ENCODE results near the gene SPINK6. TPM values are rescaled to one million over a fixed set of nuclear protein-coding genes. Genes with fewer than 3 reads are reported as not detected.

Gene SPINK6
- polyA plus RNA-seq, 2 donors, result 0.06 to 0.59 TPM

- 30 to 35% methylated on average over 3 of the region's 3 CpGs for WGBS, 2 donors
These were observed 23.5 kb upstream of the SPINK6 start for GRCh38 chr5:148179234-148179824.

GRCh38 chr5:148186248-148187003 lies 16.4 kb upstream of the SPINK6 start:
- Histone ChIP-seq H3K36me3 (ENCODE audit: control insufficient read depth in 2 of 2, insufficient read depth in 2 of 2, low read length in 1 of 2) (no peaks in the 10 kb centered on the region), H3K9me3 (ENCODE audit: control insufficient read depth in 2 of 2, insufficient read depth in 1 of 2, low read depth in 1 of 2, low read length in 1 of 2) (no peaks in the 10 kb centered on the region), H3K4me3 (ENCODE audit: low read depth in 1 of 2, low read length in 2 of 2) (no peak overlapping the region), H3K27me3 (ENCODE audit: control insufficient read depth in 1 of 2, insufficient read depth in 2 of 2, low read length in 2 of 2) (no peaks in the 10 kb centered on the region), H3K4me1 (ENCODE audit: control insufficient read depth in 2 of 2, insufficient read depth in 2 of 2, low read length in 1 of 2) (no peaks in the 10 kb centered on the region), H3K27ac (ENCODE audit: low read depth in 2 of 2, low read length in 1 of 2) (peak overlapping the region in 1 of 2 donors; percentile 22)
- WGBS, 2 donors, result 53 to 60% methylated on average over 3 of the region's 3 CpGs

More at GRCh38 chr5:148179234-148179824, 23.5 kb upstream of the SPINK6 start:
- H3K4me1 ChIP-seq (ENCODE audit: control insufficient read depth in 2 of 2, insufficient read depth in 2 of 2, low read length in 1 of 2), result no peaks in the 10 kb centered on the region
- H3K27me3 ChIP-seq (ENCODE audit: control insufficient read depth in 1 of 2, insufficient read depth in 2 of 2, low read length in 2 of 2), result no peaks in the 10 kb centered on the region
- H3K4me3 ChIP-seq (ENCODE audit: low read depth in 1 of 2, low read length in 2 of 2), result no peak overlapping the region
- H3K36me3 ChIP-seq (ENCODE audit: control insufficient read depth in 2 of 2, insufficient read depth in 2 of 2, low read length in 1 of 2), result no peaks in the 10 kb centered on the region
- no peaks in the 10 kb centered on the region for H3K9me3 ChIP-seq (ENCODE audit: control insufficient read depth in 2 of 2, insufficient read depth in 1 of 2, low read depth in 1 of 2, low read length in 1 of 2)
- H3K27ac ChIP-seq (ENCODE audit: low read depth in 2 of 2, low read length in 1 of 2), result no peak overlapping the region

GRCh38 chr5:148191010-148191409 lies 11.8 kb upstream of the SPINK6 start:
- Histone ChIP-seq H3K27me3 (ENCODE audit: control insufficient read depth in 1 of 2, insufficient read depth in 2 of 2, low read length in 2 of 2) (no peaks in the 10 kb centered on the region), H3K4me3 (ENCODE audit: low read depth in 1 of 2, low read length in 2 of 2) (no peak overlapping the region), H3K9me3 (ENCODE audit: control insufficient read depth in 2 of 2, insufficient read depth in 1 of 2, low read depth in 1 of 2, low read length in 1 of 2) (no peaks in the 10 kb centered on the region), H3K27ac (ENCODE audit: low read depth in 2 of 2, low read length in 1 of 2) (no peak overlapping the region), H3K36me3 (ENCODE audit: control insufficient read depth in 2 of 2, insufficient read depth in 2 of 2, low read length in 1 of 2) (no peaks in the 10 kb centered on the region), H3K4me1 (ENCODE audit: control insufficient read depth in 2 of 2, insufficient read depth in 2 of 2, low read length in 1 of 2) (no peaks in the 10 kb centered on the region)
- 40 to 53% methylated on average over 1 of the region's 1 CpG for WGBS, 2 donors

GRCh38 chr5:148193202-148193601 lies 9.6 kb upstream of the SPINK6 start:
- H3K27me3 ChIP-seq (ENCODE audit: control insufficient read depth in 1 of 2, insufficient read depth in 2 of 2, low read length in 2 of 2), result no peaks in the 10 kb centered on the region
- H3K9me3 ChIP-seq (ENCODE audit: control insufficient read depth in 2 of 2, insufficient read depth in 1 of 2, low read depth in 1 of 2, low read length in 1 of 2), result no peaks in the 10 kb centered on the region
- H3K36me3 ChIP-seq (ENCODE audit: control insufficient read depth in 2 of 2, insufficient read depth in 2 of 2, low read length in 1 of 2), result no peaks in the 10 kb centered on the region
- no peaks in the 10 kb centered on the region for H3K4me1 ChIP-seq (ENCODE audit: control insufficient read depth in 2 of 2, insufficient read depth in 2 of 2, low read length in 1 of 2)
- 72 to 90% methylated on average over 1 of the region's 1 CpG for WGBS, 2 donors
- no peak overlapping the region for H3K4me3 ChIP-seq (ENCODE audit: low read depth in 1 of 2, low read length in 2 of 2)
- H3K27ac ChIP-seq (ENCODE audit: low read depth in 2 of 2, low read length in 1 of 2), result no peak overlapping the region

GRCh38 chr5:148201151-148201550 lies 1.7 kb upstream of the SPINK6 start:
- 70 to 76% methylated on average over 2 of the region's 2 CpGs for WGBS, 2 donors
- Histone ChIP-seq H3K4me3 (ENCODE audit: low read depth in 1 of 2, low read length in 2 of 2) (no peak overlapping the region), H3K4me1 (ENCODE audit: control insufficient read depth in 2 of 2, insufficient read depth in 2 of 2, low read length in 1 of 2) (no peaks in the 10 kb centered on the region), H3K9me3 (ENCODE audit: control insufficient read depth in 2 of 2, insufficient read depth in 1 of 2, low read depth in 1 of 2, low read length in 1 of 2) (no peaks in the 10 kb centered on the region), H3K36me3 (ENCODE audit: control insufficient read depth in 2 of 2, insufficient read depth in 2 of 2, low read length in 1 of 2) (no peaks in the 10 kb centered on the region), H3K27ac (ENCODE audit: low read depth in 2 of 2, low read length in 1 of 2) (no peak overlapping the region), H3K27me3 (ENCODE audit: control insufficient read depth in 1 of 2, insufficient read depth in 2 of 2, low read length in 2 of 2) (no peaks in the 10 kb centered on the region)

GRCh38 chr5:148205044-148205806 lies 2.4 kb downstream of the SPINK6 start:
- no peak overlapping the region for H3K27ac ChIP-seq (ENCODE audit: low read depth in 2 of 2, low read length in 1 of 2)
- no peaks in the 10 kb centered on the region for H3K27me3 ChIP-seq (ENCODE audit: control insufficient read depth in 1 of 2, insufficient read depth in 2 of 2, low read length in 2 of 2)
- no peaks in the 10 kb centered on the region for H3K9me3 ChIP-seq (ENCODE audit: control insufficient read depth in 2 of 2, insufficient read depth in 1 of 2, low read depth in 1 of 2, low read length in 1 of 2)
- WGBS, 2 donors, result 67 to 68% methylated on average over 4 of the region's 4 CpGs
- no peak overlapping the region for H3K4me3 ChIP-seq (ENCODE audit: low read depth in 1 of 2, low read length in 2 of 2)
- no peaks in the 10 kb centered on the region for H3K4me1 ChIP-seq (ENCODE audit: control insufficient read depth in 2 of 2, insufficient read depth in 2 of 2, low read length in 1 of 2)
- no peaks in the 10 kb centered on the region for H3K36me3 ChIP-seq (ENCODE audit: control insufficient read depth in 2 of 2, insufficient read depth in 2 of 2, low read length in 1 of 2)

GRCh38 chr5:148205865-148206264 lies 3.0 kb downstream of the SPINK6 start:
- Histone ChIP-seq H3K27ac (ENCODE audit: low read depth in 2 of 2, low read length in 1 of 2) (no peak overlapping the region), H3K4me1 (ENCODE audit: control insufficient read depth in 2 of 2, insufficient read depth in 2 of 2, low read length in 1 of 2) (no peaks in the 10 kb centered on the region), H3K27me3 (ENCODE audit: control insufficient read depth in 1 of 2, insufficient read depth in 2 of 2, low read length in 2 of 2) (no peaks in the 10 kb centered on the region), H3K9me3 (ENCODE audit: control insufficient read depth in 2 of 2, insufficient read depth in 1 of 2, low read depth in 1 of 2, low read length in 1 of 2) (no peaks in the 10 kb centered on the region), H3K36me3 (ENCODE audit: control insufficient read depth in 2 of 2, insufficient read depth in 2 of 2, low read length in 1 of 2) (no peaks in the 10 kb centered on the region), H3K4me3 (ENCODE audit: low read depth in 1 of 2, low read length in 2 of 2) (no peak overlapping the region)
- WGBS, 2 donors, result 38 to 52% methylated on average over 1 of the region's 1 CpG

- H3K4me1 ChIP-seq (ENCODE audit: control insufficient read depth in 2 of 2, insufficient read depth in 2 of 2, low read length in 1 of 2), result no peaks in the 10 kb centered on the region
- WGBS, 2 donors, result 42 to 55% methylated on average over 1 of the region's 1 CpG
- H3K27me3 ChIP-seq (ENCODE audit: control insufficient read depth in 1 of 2, insufficient read depth in 2 of 2, low read length in 2 of 2), result no peaks in the 10 kb centered on the region
- H3K27ac ChIP-seq (ENCODE audit: low read depth in 2 of 2, low read length in 1 of 2), result no peak overlapping the region
- no peaks in the 10 kb centered on the region for H3K36me3 ChIP-seq (ENCODE audit: control insufficient read depth in 2 of 2, insufficient read depth in 2 of 2, low read length in 1 of 2)
- H3K9me3 ChIP-seq (ENCODE audit: control insufficient read depth in 2 of 2, insufficient read depth in 1 of 2, low read depth in 1 of 2, low read length in 1 of 2), result no peaks in the 10 kb centered on the region
- no peak overlapping the region for H3K4me3 ChIP-seq (ENCODE audit: low read depth in 1 of 2, low read length in 2 of 2)
These were observed 3.8 kb downstream of the SPINK6 start for GRCh38 chr5:148206620-148207019.

- Histone ChIP-seq H3K4me3 (ENCODE audit: low read depth in 1 of 2, low read length in 2 of 2) (no peak overlapping the region), H3K9me3 (ENCODE audit: control insufficient read depth in 2 of 2, insufficient read depth in 1 of 2, low read depth in 1 of 2, low read length in 1 of 2) (no peaks in the 10 kb centered on the region), H3K27ac (ENCODE audit: low read depth in 2 of 2, low read length in 1 of 2) (peak overlapping the region in 1 of 2 donors; percentile 45), H3K4me1 (ENCODE audit: control insufficient read depth in 2 of 2, insufficient read depth in 2 of 2, low read length in 1 of 2) (no peaks in the 10 kb centered on the region), H3K36me3 (ENCODE audit: control insufficient read depth in 2 of 2, insufficient read depth in 2 of 2, low read length in 1 of 2) (no peaks in the 10 kb centered on the region), H3K27me3 (ENCODE audit: control insufficient read depth in 1 of 2, insufficient read depth in 2 of 2, low read length in 2 of 2) (no peaks in the 10 kb centered on the region)
These were observed 5.4 kb downstream of the SPINK6 start for GRCh38 chr5:148208226-148208625.

All from esophagus (tissue), 2 donors.